ENCODE results near the gene PAIP2.

Gene PAIP2

DNA sequence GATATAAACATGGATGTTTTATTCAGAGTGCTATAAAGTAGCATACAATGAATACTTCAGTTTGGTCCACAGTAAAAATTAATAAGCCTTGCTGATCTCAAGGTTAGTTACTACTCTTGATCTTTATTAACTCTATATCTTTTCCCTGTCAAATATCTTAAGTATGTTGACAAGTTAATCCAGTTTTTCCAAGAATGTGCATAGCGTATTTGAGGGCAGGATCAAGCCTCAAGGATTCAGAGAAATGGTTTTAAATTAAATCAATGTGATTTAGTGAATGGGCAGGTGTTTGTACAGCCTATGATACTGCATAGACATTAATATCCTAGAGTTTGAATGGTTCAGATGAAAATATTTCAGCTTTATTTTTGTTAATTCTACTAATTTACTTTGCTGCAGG is 27.4 kb upstream of the PAIP2 start:
- Histone ChIP-seq H3K9ac (no peak overlapping the region), H2AFZ (ENCODE audit: low read depth) (no peak overlapping the region), H3K79me2 (ENCODE audit: insufficient read depth, low read depth) (peaks cover 97% of the 10 kb centered on the region), H3K4me1 (ENCODE audit: low read depth, poor library complexity, severe bottlenecking) (peaks cover 36% of the 10 kb centered on the region), H3K27me3 (ENCODE audit: insufficient read depth, low read depth) (no peaks in the 10 kb centered on the region), H3K27ac (no peak overlapping the region), H3K36me3 (ENCODE audit: insufficient read depth) (peaks cover 21% of the 10 kb centered on the region; the same call in 1 of the 2 replicates), H3K4me3 (IDR thresholded peaks at IDR 0.05; ENCODE audit: insufficient read depth, low read depth, low read length) (no peak overlapping the region), H3K4me2 (no peak overlapping the region), H4K20me1 (ENCODE audit: insufficient read depth) (peaks cover 66% of the 10 kb centered on the region)
- TF ChIP-seq, protein P1, sequence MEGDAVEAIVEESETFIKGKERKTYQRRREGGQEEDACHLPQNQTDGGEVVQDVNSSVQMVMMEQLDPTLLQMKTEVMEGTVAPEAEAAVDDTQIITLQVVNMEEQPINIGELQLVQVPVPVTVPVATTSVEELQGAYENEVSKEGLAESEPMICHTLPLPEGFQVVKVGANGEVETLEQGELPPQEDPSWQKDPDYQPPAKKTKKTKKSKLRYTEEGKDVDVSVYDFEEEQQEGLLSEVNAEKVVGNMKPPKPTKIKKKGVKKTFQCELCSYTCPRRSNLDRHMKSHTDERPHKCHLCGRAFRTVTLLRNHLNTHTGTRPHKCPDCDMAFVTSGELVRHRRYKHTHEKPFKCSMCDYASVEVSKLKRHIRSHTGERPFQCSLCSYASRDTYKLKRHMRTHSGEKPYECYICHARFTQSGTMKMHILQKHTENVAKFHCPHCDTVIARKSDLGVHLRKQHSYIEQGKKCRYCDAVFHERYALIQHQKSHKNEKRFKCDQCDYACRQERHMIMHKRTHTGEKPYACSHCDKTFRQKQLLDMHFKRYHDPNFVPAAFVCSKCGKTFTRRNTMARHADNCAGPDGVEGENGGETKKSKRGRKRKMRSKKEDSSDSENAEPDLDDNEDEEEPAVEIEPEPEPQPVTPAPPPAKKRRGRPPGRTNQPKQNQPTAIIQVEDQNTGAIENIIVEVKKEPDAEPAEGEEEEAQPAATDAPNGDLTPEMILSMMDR (conservative IDR thresholded peaks at IDR 0.05; ENCODE audit: low read depth, low read length): no peak

DNA sequence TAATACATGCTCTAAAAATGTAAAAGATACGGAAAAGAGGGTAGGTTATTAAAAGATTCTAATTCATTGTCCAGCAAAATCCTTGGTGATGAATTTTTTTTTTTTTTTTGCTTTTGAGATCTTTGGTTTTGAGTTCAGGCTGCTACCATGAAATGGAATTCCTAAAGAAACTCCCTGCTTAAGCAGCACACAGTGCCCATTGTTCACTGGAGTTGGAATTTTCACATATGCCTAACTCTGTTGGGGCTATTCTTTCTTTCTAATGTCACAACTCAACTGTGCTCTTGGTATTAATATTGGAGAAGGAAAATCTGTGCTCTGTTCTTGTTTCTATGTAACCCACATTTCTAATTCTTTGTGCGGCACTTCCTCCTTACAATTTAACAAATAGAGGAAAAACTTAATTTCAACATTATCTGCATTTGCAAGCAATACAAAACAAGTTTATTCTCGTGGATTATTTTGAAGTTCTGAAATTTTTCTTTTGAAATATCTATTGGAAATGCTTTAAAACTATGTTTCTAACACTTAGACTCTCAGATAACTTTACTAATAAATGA is 26.5 kb upstream of the PAIP2 start:
- H3K79me2 ChIP-seq (ENCODE audit: insufficient read depth, low read depth): peaks cover 91% of the 10 kb centered on the region
- H3K4me3 ChIP-seq (IDR thresholded peaks at IDR 0.05; ENCODE audit: insufficient read depth, low read depth, low read length): no peak overlapping the region
- H2AFZ ChIP-seq (ENCODE audit: low read depth): no peak overlapping the region
- TF ChIP-seq, protein P1 (conservative IDR thresholded peaks at IDR 0.05; ENCODE audit: low read depth, low read length): no peak
- H3K27me3 ChIP-seq (ENCODE audit: insufficient read depth, low read depth): no peaks in the 10 kb centered on the region
- H4K20me1 ChIP-seq (ENCODE audit: insufficient read depth): peaks cover 58% of the 10 kb centered on the region
- peaks cover 28% of the 10 kb centered on the region for H3K4me1 ChIP-seq (ENCODE audit: low read depth, poor library complexity, severe bottlenecking)
- H3K4me2 ChIP-seq: peak overlapping the region; percentile 8; the same call in 1 of the 2 replicates
- no peak overlapping the region for H3K27ac ChIP-seq
- no peak overlapping the region for H3K9ac ChIP-seq
- H3K36me3 ChIP-seq (ENCODE audit: insufficient read depth): peaks cover 21% of the 10 kb centered on the region; the same call in 1 of the 2 replicates

DNA sequence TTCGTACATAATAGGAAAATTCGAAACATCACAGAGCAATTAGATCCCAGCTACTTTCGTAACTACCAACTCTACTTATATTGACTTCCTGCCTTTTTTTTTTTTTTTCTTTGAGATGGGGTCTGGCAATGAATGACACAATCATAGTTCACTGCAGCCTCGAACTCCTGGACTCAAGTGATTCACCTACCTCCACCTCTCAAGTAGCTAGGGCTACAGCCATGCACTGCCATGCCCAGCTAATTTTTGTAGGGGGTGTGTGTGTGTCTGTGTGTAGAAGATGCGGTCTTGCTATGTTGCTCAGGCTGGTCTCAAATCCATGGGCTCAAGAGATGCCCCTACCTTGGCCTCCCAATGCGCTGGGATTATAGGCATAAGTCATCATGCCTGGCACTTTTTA is 5.8 kb upstream of the PAIP2 start:
- H3K4me3 ChIP-seq (IDR thresholded peaks at IDR 0.05; ENCODE audit: insufficient read depth, low read depth, low read length): no peak overlapping the region
- 0 out of 2 replicates have a peak, but pooled peaks cover 3% of the 10 kb centered on the region for H3K36me3 ChIP-seq (ENCODE audit: insufficient read depth)
- H4K20me1 ChIP-seq (ENCODE audit: insufficient read depth): no peaks in the 10 kb centered on the region
- TF ChIP-seq, protein P1 (conservative IDR thresholded peaks at IDR 0.05; ENCODE audit: low read depth, low read length): no peak
- no peak overlapping the region for H3K9ac ChIP-seq
- H3K27me3 ChIP-seq (ENCODE audit: insufficient read depth, low read depth): no peaks in the 10 kb centered on the region
- H3K4me2 ChIP-seq: no peak overlapping the region
- H3K27ac ChIP-seq: no peak overlapping the region
- no peak overlapping the region for H2AFZ ChIP-seq (ENCODE audit: low read depth)
- no peaks in the 10 kb centered on the region for H3K4me1 ChIP-seq (ENCODE audit: low read depth, poor library complexity, severe bottlenecking)
- H3K79me2 ChIP-seq (ENCODE audit: insufficient read depth, low read depth): no peaks in the 10 kb centered on the region

DNA sequence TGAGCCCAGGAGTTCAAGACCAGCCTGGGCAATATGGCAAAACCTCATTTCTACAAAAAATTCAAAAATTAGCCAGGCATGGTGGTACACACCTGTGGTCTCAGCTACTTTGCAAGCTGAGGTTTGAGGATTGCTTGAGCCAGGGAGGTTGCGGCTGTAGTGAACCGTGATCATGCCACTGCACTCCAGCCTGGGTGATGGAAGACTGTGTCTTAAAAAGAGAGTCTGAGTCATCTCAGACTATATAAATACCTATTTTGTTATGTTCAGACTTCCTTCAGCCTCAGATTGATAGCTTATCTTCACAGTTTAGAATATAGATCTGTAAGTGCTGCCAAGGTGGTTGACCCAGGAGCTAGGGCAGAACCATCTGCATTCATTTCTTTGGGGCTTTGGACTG is 1.6 kb upstream of the PAIP2 start:
- Histone ChIP-seq H3K27me3 (ENCODE audit: insufficient read depth, low read depth) (no peaks in the 10 kb centered on the region), H3K79me2 (ENCODE audit: insufficient read depth, low read depth) (peaks cover 27% of the 10 kb centered on the region), H3K4me2 (no peak overlapping the region), H3K4me1 (ENCODE audit: low read depth, poor library complexity, severe bottlenecking) (peaks cover 22% of the 10 kb centered on the region), H4K20me1 (ENCODE audit: insufficient read depth) (no peaks in the 10 kb centered on the region), H2AFZ (ENCODE audit: low read depth) (no peak overlapping the region), H3K36me3 (ENCODE audit: insufficient read depth) (no peaks in the 10 kb centered on the region), H3K9ac (no peak overlapping the region), H3K27ac (no peak overlapping the region), H3K4me3 (IDR thresholded peaks at IDR 0.05; ENCODE audit: insufficient read depth, low read depth, low read length) (no peak overlapping the region)
- TF ChIP-seq, protein P1 (conservative IDR thresholded peaks at IDR 0.05; ENCODE audit: low read depth, low read length): no peak

Data from KMS-11 (cell line).